ENCODE measurements around the gene DDX54.

DDX54 gene

GRCh38 chr12:113154351-113154973 lies 30.8 kb downstream of the DDX54 start:
- 4% methylated on average over 45 of the region's 51 CpGs for WGBS
- H2BK12ac ChIP-seq (ENCODE audit: low read length in 2 of 2), result no peak overlapping the region
- H3K9ac ChIP-seq (ENCODE audit: low read length), result no peak overlapping the region
- H3K23ac ChIP-seq (ENCODE audit: low read length in 2 of 2), result no peak overlapping the region
- no peak overlapping the region for H3K14ac ChIP-seq (ENCODE audit: low read length in 2 of 2)
- H3K4me1 ChIP-seq (ENCODE audit: control insufficient read depth, insufficient read depth, low read depth, low read length), result peaks cover 26% of the 10 kb centered on the region
- peak overlapping the region; percentile 80 for H3K4me2 ChIP-seq (ENCODE audit: low read length, poor library complexity, severe bottlenecking)
- H3K9me3 ChIP-seq (ENCODE audit: control insufficient read depth, low read length), result no peaks in the 10 kb centered on the region
- no peak overlapping the region for H4K8ac ChIP-seq (ENCODE audit: low read length)
- no peak overlapping the region for H3K27ac ChIP-seq (ENCODE audit: low read length, poor library complexity, severe bottlenecking)
- peak overlapping the region; percentile 70 for H2BK15ac ChIP-seq (ENCODE audit: low read depth, poor library complexity, severe bottlenecking)
- H3K79me1 ChIP-seq (replicated peaks; ENCODE audit: low read length, poor library complexity, severe bottlenecking), result no peaks in the 10 kb centered on the region
- H2AK5ac ChIP-seq (ENCODE audit: low read length, severe bottlenecking), result no peak overlapping the region
- no peak overlapping the region for H3K18ac ChIP-seq (ENCODE audit: low read depth in 1 of 2, low read length in 2 of 2)
- DNase-seq, result peak; percentile 25
- H3K36me3 ChIP-seq (ENCODE audit: control insufficient read depth in 1 of 2, insufficient read depth in 2 of 2, low read depth in 1 of 2, low read length in 2 of 2), result peaks cover 20 to 24% of the 10 kb centered on the region in 2 experiments
- H3K4me3 ChIP-seq (ENCODE audit: insufficient read depth in 1 of 2, low read depth in 1 of 2, low read length in 2 of 2), result peak overlapping the region; percentile 18 to 63
- H2BK120ac ChIP-seq (ENCODE audit: low read depth, low read length), result no peak overlapping the region
- peaks cover 39 to 65% of the 10 kb centered on the region in 2 experiments for H3K27me3 ChIP-seq (ENCODE audit: control insufficient read depth in 1 of 2, insufficient read depth in 1 of 2, low read length in 2 of 2)
- no peak overlapping the region for H3K4ac ChIP-seq (ENCODE audit: low read depth in 1 of 2, low read length in 2 of 2)
- H4K91ac ChIP-seq (ENCODE audit: low read length), result no peak overlapping the region
- H2AFZ ChIP-seq (ENCODE audit: low read depth, low read length), result no peak overlapping the region
- H2BK5ac ChIP-seq (ENCODE audit: low read depth, low read length, poor library complexity, severe bottlenecking), result no peak overlapping the region

GRCh38 chr12:113152835-113153814 lies 32.2 kb downstream of the DDX54 start:
- no peak overlapping the region for H4K91ac ChIP-seq (ENCODE audit: low read length)
- peak overlapping the region; percentile 36 for H2AFZ ChIP-seq (ENCODE audit: low read depth, low read length)

GRCh38 chr12:113152196-113152834 lies 33.0 kb downstream of the DDX54 start:
- no peak overlapping the region for H3K4me3 ChIP-seq (ENCODE audit: insufficient read depth in 1 of 2, low read depth in 1 of 2, low read length in 2 of 2)
- H3K18ac ChIP-seq (ENCODE audit: low read depth in 1 of 2, low read length in 2 of 2), result no peak overlapping the region
- no peak overlapping the region for H3K23ac ChIP-seq (ENCODE audit: low read length in 2 of 2)
- H3K9me3 ChIP-seq (ENCODE audit: control insufficient read depth, low read length), result no peaks in the 10 kb centered on the region
- H3K27ac ChIP-seq (ENCODE audit: low read length, poor library complexity, severe bottlenecking), result no peak overlapping the region
- H4K8ac ChIP-seq (ENCODE audit: low read length), result no peak overlapping the region
- 15% methylated on average over 7 of the region's 9 CpGs for WGBS
- H3K79me1 ChIP-seq (replicated peaks; ENCODE audit: low read length, poor library complexity, severe bottlenecking), result no peaks in the 10 kb centered on the region
- H3K36me3 ChIP-seq (ENCODE audit: control insufficient read depth in 1 of 2, insufficient read depth in 2 of 2, low read depth in 1 of 2, low read length in 2 of 2), result peaks cover 0 to 2% of the 10 kb centered on the region in 2 experiments
- no peak overlapping the region for H4K91ac ChIP-seq (ENCODE audit: low read length)
- no peak overlapping the region for H2AK5ac ChIP-seq (ENCODE audit: low read length, severe bottlenecking)
- H2AFZ ChIP-seq (ENCODE audit: low read depth, low read length), result no peak overlapping the region
- no peak overlapping the region for H2BK120ac ChIP-seq (ENCODE audit: low read depth, low read length)
- H2BK5ac ChIP-seq (ENCODE audit: low read depth, low read length, poor library complexity, severe bottlenecking), result no peak overlapping the region
- peak overlapping the region; percentile 78 for H3K4me2 ChIP-seq (ENCODE audit: low read length, poor library complexity, severe bottlenecking)
- no peak for DNase-seq
- H3K9ac ChIP-seq (ENCODE audit: low read length), result no peak overlapping the region
- H3K4me1 ChIP-seq (ENCODE audit: control insufficient read depth, insufficient read depth, low read depth, low read length), result peaks cover 30% of the 10 kb centered on the region
- no peak overlapping the region for H2BK12ac ChIP-seq (ENCODE audit: low read length in 2 of 2)
- peaks cover 39 to 68% of the 10 kb centered on the region in 2 experiments for H3K27me3 ChIP-seq (ENCODE audit: control insufficient read depth in 1 of 2, insufficient read depth in 1 of 2, low read length in 2 of 2)
- H3K4ac ChIP-seq (ENCODE audit: low read depth in 1 of 2, low read length in 2 of 2), result no peak overlapping the region
- no peak overlapping the region for H3K14ac ChIP-seq (ENCODE audit: low read length in 2 of 2)
- no peak overlapping the region for H2BK15ac ChIP-seq (ENCODE audit: low read depth, poor library complexity, severe bottlenecking)

More at GRCh38 chr12:113152835-113153814, 32.2 kb downstream of the DDX54 start:
- Histone ChIP-seq H3K9me3 (ENCODE audit: control insufficient read depth, low read length) (no peaks in the 10 kb centered on the region), H2BK15ac (ENCODE audit: low read depth, poor library complexity, severe bottlenecking) (no peak overlapping the region), H2BK5ac (ENCODE audit: low read depth, low read length, poor library complexity, severe bottlenecking) (no peak overlapping the region), H3K4me2 (ENCODE audit: low read length, poor library complexity, severe bottlenecking) (peak overlapping the region; percentile 78), H3K79me1 (replicated peaks; ENCODE audit: low read length, poor library complexity, severe bottlenecking) (no peaks in the 10 kb centered on the region), H2BK120ac (ENCODE audit: low read depth, low read length) (no peak overlapping the region), H3K27ac (ENCODE audit: low read length, poor library complexity, severe bottlenecking) (no peak overlapping the region), H3K9ac (ENCODE audit: low read length) (no peak overlapping the region), H3K23ac (ENCODE audit: low read length in 2 of 2) (peak overlapping the region in 1 of 2 experiments; percentile 34), H3K18ac (ENCODE audit: low read depth in 1 of 2, low read length in 2 of 2) (no peak overlapping the region), H3K4me3 (ENCODE audit: insufficient read depth in 1 of 2, low read depth in 1 of 2, low read length in 2 of 2) (peak overlapping the region; percentile 28 to 59), H3K36me3 (ENCODE audit: control insufficient read depth in 1 of 2, insufficient read depth in 2 of 2, low read depth in 1 of 2, low read length in 2 of 2) (peaks cover 6 to 10% of the 10 kb centered on the region in 2 experiments), H3K4me1 (ENCODE audit: control insufficient read depth, insufficient read depth, low read depth, low read length) (peaks cover 30% of the 10 kb centered on the region), H2BK12ac (ENCODE audit: low read length in 2 of 2) (no peak overlapping the region), H3K14ac (ENCODE audit: low read length in 2 of 2) (no peak overlapping the region), H3K27me3 (ENCODE audit: control insufficient read depth in 1 of 2, insufficient read depth in 1 of 2, low read length in 2 of 2) (peaks cover 39 to 66% of the 10 kb centered on the region in 2 experiments), H2AK5ac (ENCODE audit: low read length, severe bottlenecking) (no peak overlapping the region), H4K8ac (ENCODE audit: low read length) (no peak overlapping the region), H3K4ac (ENCODE audit: low read depth in 1 of 2, low read length in 2 of 2) (no peak overlapping the region)
- WGBS, result 8% methylated on average over 63 of the region's 70 CpGs
- DNase-seq, result peak; percentile 73

All from mesenchymal stem cell (in vitro differentiated cells and primary cell).